ENCODE data around the gene C14orf132. TPM values are rescaled to one million over a fixed set of nuclear protein-coding genes. Genes with fewer than 3 reads are reported as not detected.

The C14orf132 gene
- total and polyA plus RNA-seq, 2 donors (not counting 1 experiment from before 2014, with no cell fraction given) = 0.30 to 0.85 TPM

DNA sequence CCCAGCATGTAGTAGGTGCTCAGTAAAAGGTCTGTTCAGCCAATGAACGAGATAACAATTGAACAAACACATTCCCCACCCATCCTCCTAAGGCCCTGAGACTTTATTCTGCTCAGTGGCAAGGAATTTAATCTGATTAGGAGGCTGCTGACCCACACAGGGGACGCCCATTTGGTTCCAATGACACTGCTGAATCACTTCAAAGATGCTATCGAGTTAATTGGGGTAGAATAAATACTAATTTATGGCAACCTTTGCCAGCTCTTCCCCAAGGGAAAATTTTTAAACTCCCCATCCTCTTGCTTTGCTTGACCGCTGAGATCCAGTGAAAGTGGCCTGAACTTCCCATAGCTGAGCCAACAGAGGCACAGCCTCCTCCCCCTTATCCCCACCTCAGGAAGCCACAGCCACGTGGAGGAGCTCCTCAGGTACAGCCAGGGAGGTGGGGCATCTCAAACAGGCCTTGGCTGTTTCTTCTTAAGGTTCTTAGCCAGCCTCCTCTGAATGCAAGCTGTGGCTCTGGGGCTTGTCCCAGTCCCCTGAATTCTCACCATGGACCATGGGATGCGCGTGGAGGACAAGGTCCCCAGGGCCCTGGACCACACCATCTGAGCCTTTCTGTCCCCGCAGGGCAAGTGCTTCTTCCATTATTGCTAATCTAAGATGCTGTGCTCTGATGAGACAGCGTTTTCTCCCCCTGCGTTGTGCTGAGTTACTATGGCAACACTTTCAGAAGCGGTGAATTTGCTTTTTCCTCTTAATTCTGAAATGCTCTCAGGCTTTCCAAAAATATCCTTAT, 26.7 kb downstream of the C14orf132 start:
- POLR2A ChIA-PET = no interaction called here
- CTCF ChIA-PET = no interaction called here
- H3K4me3 Mint-ChIP-seq = no peak overlapping the region

DNA sequence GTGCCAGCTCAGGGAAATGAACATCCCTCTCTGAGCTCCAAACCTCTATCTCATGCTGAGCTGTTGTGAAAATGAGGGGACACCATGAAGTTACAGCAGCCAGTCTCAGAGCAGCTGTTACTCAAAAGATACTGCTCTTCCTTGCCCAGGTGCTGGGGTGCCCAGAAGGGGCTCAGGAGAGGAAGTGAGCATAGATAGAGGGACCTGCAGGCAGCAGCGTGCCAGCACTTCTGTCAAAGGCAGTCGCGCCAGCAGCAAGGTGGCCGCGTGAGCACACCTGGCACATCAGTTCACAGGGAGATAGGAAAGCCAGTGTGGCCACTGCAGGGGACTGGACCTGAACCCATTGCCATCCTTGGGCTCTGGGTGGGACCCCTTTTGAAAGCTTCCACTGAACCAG, 27.8 kb downstream of the C14orf132 start:
- H3K9me3 ChIP-seq (ENCODE audit: control extremely low read depth in 1 of 3, control insufficient read depth in 2 of 3, insufficient read depth in 1 of 3, low read length in 2 of 3) = peaks cover 0 to 2% (median 0%) of the 10 kb centered on the region in 3 donors
- no peak for ATAC-seq (ENCODE audit: low read depth)
- peaks cover 18% of the 10 kb centered on the region for H3K27me3 Mint-ChIP-seq
- ChIA-PET POLR2A (no interaction called here), CTCF (no interaction called here)
- no peaks in the 10 kb centered on the region for H4K20me1 ChIP-seq (ENCODE audit: control insufficient read depth, insufficient read depth, low read length, poor library complexity, severe bottlenecking)
- H3K9ac ChIP-seq (ENCODE audit: low read length) = no peak overlapping the region
- no peaks in the 10 kb centered on the region for H3K27me3 ChIP-seq (replicated peaks in 1 of 4; ENCODE audit: control extremely low read depth in 1 of 4, control insufficient read depth in 3 of 4, insufficient read depth in 4 of 4, low read length in 3 of 4)
- no peak overlapping the region for H3K27ac Mint-ChIP-seq
- H3K79me2 ChIP-seq (ENCODE audit: control insufficient read depth, insufficient read depth, low read length) = no peaks in the 10 kb centered on the region
- no peak overlapping the region for H3K4me3 Mint-ChIP-seq
- H3K4me3 ChIP-seq (ENCODE audit: control extremely low read depth in 1 of 5, extremely low read depth in 1 of 5, insufficient read depth in 1 of 5, low read depth in 2 of 5, low read length in 4 of 5) = no peak overlapping the region
- no peaks in the 10 kb centered on the region for H3K4me1 ChIP-seq (ENCODE audit: control insufficient read depth in 2 of 2, insufficient read depth in 2 of 2, low read length in 2 of 2)
- no peaks in the 10 kb centered on the region for H3K36me3 ChIP-seq (replicated peaks in 1 of 2; ENCODE audit: control extremely low read depth in 1 of 2, control insufficient read depth in 1 of 2, extremely low read depth in 1 of 2, insufficient read depth in 2 of 2, low read length in 1 of 2)
- TF ChIP-seq EZH2 (IDR thresholded peaks at IDR 0.05; ENCODE audit: borderline replicate concordance, insufficient read depth, low read depth, low read length, poor library complexity, severe bottlenecking) = no peak
- TF ChIP-seq, protein P1, sequence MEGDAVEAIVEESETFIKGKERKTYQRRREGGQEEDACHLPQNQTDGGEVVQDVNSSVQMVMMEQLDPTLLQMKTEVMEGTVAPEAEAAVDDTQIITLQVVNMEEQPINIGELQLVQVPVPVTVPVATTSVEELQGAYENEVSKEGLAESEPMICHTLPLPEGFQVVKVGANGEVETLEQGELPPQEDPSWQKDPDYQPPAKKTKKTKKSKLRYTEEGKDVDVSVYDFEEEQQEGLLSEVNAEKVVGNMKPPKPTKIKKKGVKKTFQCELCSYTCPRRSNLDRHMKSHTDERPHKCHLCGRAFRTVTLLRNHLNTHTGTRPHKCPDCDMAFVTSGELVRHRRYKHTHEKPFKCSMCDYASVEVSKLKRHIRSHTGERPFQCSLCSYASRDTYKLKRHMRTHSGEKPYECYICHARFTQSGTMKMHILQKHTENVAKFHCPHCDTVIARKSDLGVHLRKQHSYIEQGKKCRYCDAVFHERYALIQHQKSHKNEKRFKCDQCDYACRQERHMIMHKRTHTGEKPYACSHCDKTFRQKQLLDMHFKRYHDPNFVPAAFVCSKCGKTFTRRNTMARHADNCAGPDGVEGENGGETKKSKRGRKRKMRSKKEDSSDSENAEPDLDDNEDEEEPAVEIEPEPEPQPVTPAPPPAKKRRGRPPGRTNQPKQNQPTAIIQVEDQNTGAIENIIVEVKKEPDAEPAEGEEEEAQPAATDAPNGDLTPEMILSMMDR (IDR thresholded peaks at IDR 0.05) = no peak
- no peak overlapping the region for H2AFZ ChIP-seq (ENCODE audit: insufficient read depth, low read depth, low read length, poor library complexity, severe bottlenecking)
- H3K4me2 ChIP-seq (replicated peaks; ENCODE audit: low read depth, low read length, poor library complexity, severe bottlenecking) = no peak overlapping the region
- H3K4me1 Mint-ChIP-seq = no peaks in the 10 kb centered on the region
- H3K27ac ChIP-seq (ENCODE audit: low read length in 2 of 2) = no peak overlapping the region
- intact Hi-C loops (cut with micrococcal nuclease) = no loop called here
- no peak for DNase-seq
- 85% methylated on average over 5 of the region's 5 CpGs for WGBS (ENCODE audit: insufficient coverage)
- H3K9me3 Mint-ChIP-seq (ENCODE audit: insufficient read depth) = no peaks in the 10 kb centered on the region

More for the DNA sequence above, 26.7 kb downstream of the C14orf132 start:
- Histone ChIP-seq H4K20me1 (ENCODE audit: control insufficient read depth, insufficient read depth, low read length, poor library complexity, severe bottlenecking) (no peaks in the 10 kb centered on the region), H3K79me2 (ENCODE audit: control insufficient read depth, insufficient read depth, low read length) (no peaks in the 10 kb centered on the region), H3K9me3 (ENCODE audit: control extremely low read depth in 1 of 3, control insufficient read depth in 2 of 3, insufficient read depth in 1 of 3, low read length in 2 of 3) (no peaks in the 10 kb centered on the region), H3K4me1 (ENCODE audit: control insufficient read depth in 2 of 2, insufficient read depth in 2 of 2, low read length in 2 of 2) (no peaks in the 10 kb centered on the region), H2AFZ (ENCODE audit: insufficient read depth, low read depth, low read length, poor library complexity, severe bottlenecking) (no peak overlapping the region), H3K4me2 (replicated peaks; ENCODE audit: low read depth, low read length, poor library complexity, severe bottlenecking) (no peak overlapping the region), H3K36me3 (replicated peaks in 1 of 2; ENCODE audit: control extremely low read depth in 1 of 2, control insufficient read depth in 1 of 2, extremely low read depth in 1 of 2, insufficient read depth in 2 of 2, low read length in 1 of 2) (no peaks in the 10 kb centered on the region), H3K27me3 (replicated peaks in 1 of 4; ENCODE audit: control extremely low read depth in 1 of 4, control insufficient read depth in 3 of 4, insufficient read depth in 4 of 4, low read length in 3 of 4) (peaks cover 0 to 4% (median under 1%) of the 10 kb centered on the region in 4 experiments), H3K27ac (ENCODE audit: low read length in 2 of 2) (no peak overlapping the region), H3K4me3 (ENCODE audit: control extremely low read depth in 1 of 5, extremely low read depth in 1 of 5, insufficient read depth in 1 of 5, low read depth in 2 of 5, low read length in 4 of 5) (no peak overlapping the region), H3K9ac (ENCODE audit: low read length) (no peak overlapping the region)
- TF ChIP-seq, protein P1 (IDR thresholded peaks at IDR 0.05) = no peak
- ATAC-seq (ENCODE audit: low read depth) = no peak
- 26% methylated on average over 8 of the region's 11 CpGs for WGBS (ENCODE audit: insufficient coverage)
- Mint-ChIP-seq H3K4me1 (no peaks in the 10 kb centered on the region), H3K27ac (no peak overlapping the region), H3K9me3 (ENCODE audit: insufficient read depth) (no peaks in the 10 kb centered on the region), H3K27me3 (peaks cover 23% of the 10 kb centered on the region)
- intact Hi-C loops (cut with micrococcal nuclease) = no loop called here
- DNase-seq = no peak

All from B cell (primary cell).